Stomach (tissue), 9 donors: Measurements from ENCODE around the gene IBA57. TPM values are rescaled to one million over a fixed set of nuclear protein-coding genes. Genes with fewer than 3 reads are reported as not detected.

Source experiments
- DNase-seq, 2 donors: peaks; one replicate each; pipeline versions ENCODE4 v3.0.0 to v3.0.0-alpha.2; 2013 to 2019
- H3K27ac ChIP-seq, 5 donors: fragments of 200-600 bp in 4 of 5; sonication (generic) in 4 of 5; one replicate each; pipeline ENCODE4 v1.5.1; 2013 to 2019; ENCODE audit warnings: mild to moderate bottlenecking in 1 of 5, moderate library complexity in 1 of 5
- H3K27me3 ChIP-seq, 3 donors: fragments of 200-600 bp; sonication (generic); one replicate each; pipeline ENCODE4 v1.5.1; 2017 to 2019; ENCODE audit warnings: mixed run types in 1 of 3
- H3K36me3 ChIP-seq, 4 donors: fragments of 200-600 bp; sonication (generic); 1 replicate in 3 of 4; 2 replicates in 1 of 4; pipeline ENCODE4 v1.5.1; 2016 to 2019
- H3K4me1 ChIP-seq, 4 donors: fragments of 200-600 bp; sonication (generic); one replicate each; pipeline ENCODE4 v1.5.1; 2016 to 2019
- H3K4me3 ChIP-seq, 4 donors: fragments of 200-600 bp; sonication (generic) in 3 of 4; one replicate each; pipeline ENCODE4 v1.5.1; 2016 to 2019; ENCODE audit warnings: mild to moderate bottlenecking in 1 of 4
- H3K9me3 ChIP-seq, 4 donors: fragments of 200-600 bp; sonication (generic); one replicate each; pipeline ENCODE4 v1.5.1; 2016 to 2019
- EP300 ChIP-seq: sonication (generic); formaldehyde crosslinking; IDR thresholded peaks from one replicate; pipeline ENCODE4 v1.6.1; 2017; ENCODE audit warnings: antibody characterized with exemption
- POLR2A ChIP-seq, 4 donors: fragments of 450-650 bp; IDR thresholded peaks; one replicate each; pipeline ENCODE4 v1.6.1; 2016; ENCODE audit warnings: antibody characterized with exemption in 4 of 4, control low read depth in 2 of 4, mild to moderate bottlenecking in 1 of 4, moderate library complexity in 1 of 4
- POLR2AphosphoS5 ChIP-seq, 3 donors: sonication (generic); formaldehyde crosslinking; IDR thresholded peaks; one replicate each; pipeline ENCODE4 v1.6.1; 2016; ENCODE audit warnings: antibody characterized with exemption in 3 of 3
- whole genome bisulfite sequencing, 5 donors: extraction: QIAGEN DNeasy Blood & Tissue Kit in 3 of 5; methylation state at CpG; one replicate each; pipeline versions ENCODE4 v1.1.5 to v1.1.7; 2013 to 2018; 5-methylcytosine and 5-hydroxymethylcytosine counted together
- intact Hi-C: fragments of 100-400 bp; cut with DNase I; formaldehyde crosslinking; loops from one replicate; pipeline ENCODE4 v1.15.1; 2023; ENCODE audit warnings: low total_unique reads
- polyA plus RNA-seq, 3 donors: library from polyadenylated mRNA; stranded (reverse); fragments of 200-250 nt; gene quantifications; one replicate each; pipeline ENCODE4 v1.2.3, GENCODE V29; 2013
- total RNA-seq, 5 donors: library from RNA; depleted of rRNA; stranded (reverse); fragments of >200 nt; gene quantifications; one replicate each; pipeline versions ENCODE4 v1.1.0 to v1.2.3, GENCODE V29; 2014 to 2016
- TF ChIP-seq, protein P1 (sequence below), 7 experiments: fragments of 450-650 bp in 4 of 7; fragments of 200-600 bp in 3 of 7; sonication (generic) in 3 of 7; IDR thresholded peaks; one replicate each; pipeline ENCODE4 v1.5.1; 2016 to 2019; ENCODE audit warnings: antibody characterized with exemption in 7 of 7, control low read depth in 2 of 7, mild to moderate bottlenecking in 1 of 7
- donor health status: healthy with polysubstance abuse.
- donor health status: Bipolar disorder and iron deficiency.
- donor health status: healthy.

Gene IBA57
- total and polyA plus RNA-seq, 8 donors: 1.2 to 6.1 (median 4.3) TPM

DNA sequence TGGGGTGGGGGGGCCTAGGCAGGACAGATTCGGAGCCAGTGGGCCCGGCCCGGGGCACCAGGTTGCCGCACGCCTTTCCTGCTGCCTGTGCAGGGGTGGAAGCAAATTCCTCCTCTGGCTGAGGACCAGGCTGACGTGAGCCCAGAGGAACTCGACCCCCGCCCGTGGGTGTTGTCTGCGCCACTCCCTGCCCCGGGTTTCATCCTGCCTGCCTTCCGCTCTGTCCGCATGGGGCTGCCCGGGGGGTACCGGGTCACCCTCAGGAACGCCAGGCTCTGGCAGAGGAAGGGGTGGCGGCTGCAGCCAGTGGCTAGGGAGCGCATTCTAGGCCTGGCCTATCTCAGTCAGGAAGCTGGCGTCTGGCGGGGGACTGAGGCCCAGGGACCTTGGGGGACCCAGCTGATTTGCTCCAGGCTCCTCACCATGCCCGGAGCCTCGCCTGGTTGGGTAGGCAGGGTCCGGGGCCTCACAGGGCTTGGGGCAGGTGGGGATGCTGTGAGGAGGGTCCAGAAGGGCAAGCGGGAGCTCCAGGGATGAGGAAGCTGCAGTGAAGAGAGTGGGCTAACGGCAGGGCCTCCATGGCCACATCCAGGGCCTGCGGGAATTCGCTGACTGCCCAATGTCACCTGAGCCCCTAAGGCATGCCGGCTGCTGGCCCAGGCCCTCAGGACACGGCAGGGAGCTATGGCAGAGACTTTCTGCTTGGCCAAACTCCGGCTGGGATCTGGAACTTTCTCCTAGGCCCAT is 2.4 kb upstream of the IBA57 start:
- DNase-seq: peak; percentile 43 to 90
- Histone ChIP-seq H3K36me3 (peaks cover 0 to 5% (median 1%) of the 10 kb centered on the region in 4 donors), H3K27me3 (peaks cover 0 to 16% (median 10%) of the 10 kb centered on the region in 3 donors), H3K4me1 (peaks cover 23 to 53% (median 38%) of the 10 kb centered on the region in 4 donors), H3K4me3 (no peak overlapping the region), H3K9me3 (no peaks in the 10 kb centered on the region), H3K27ac (peak overlapping the region; percentile 13 to 100 (median 72))
- TF ChIP-seq POLR2A (IDR thresholded peaks at IDR 0.05) (no peak), EP300 (no peak), POLR2AphosphoS5 (IDR thresholded peaks at IDR 0.05) (peak in 2 of 3 donors; percentile 5 to 13)
- TF ChIP-seq, protein P1, sequence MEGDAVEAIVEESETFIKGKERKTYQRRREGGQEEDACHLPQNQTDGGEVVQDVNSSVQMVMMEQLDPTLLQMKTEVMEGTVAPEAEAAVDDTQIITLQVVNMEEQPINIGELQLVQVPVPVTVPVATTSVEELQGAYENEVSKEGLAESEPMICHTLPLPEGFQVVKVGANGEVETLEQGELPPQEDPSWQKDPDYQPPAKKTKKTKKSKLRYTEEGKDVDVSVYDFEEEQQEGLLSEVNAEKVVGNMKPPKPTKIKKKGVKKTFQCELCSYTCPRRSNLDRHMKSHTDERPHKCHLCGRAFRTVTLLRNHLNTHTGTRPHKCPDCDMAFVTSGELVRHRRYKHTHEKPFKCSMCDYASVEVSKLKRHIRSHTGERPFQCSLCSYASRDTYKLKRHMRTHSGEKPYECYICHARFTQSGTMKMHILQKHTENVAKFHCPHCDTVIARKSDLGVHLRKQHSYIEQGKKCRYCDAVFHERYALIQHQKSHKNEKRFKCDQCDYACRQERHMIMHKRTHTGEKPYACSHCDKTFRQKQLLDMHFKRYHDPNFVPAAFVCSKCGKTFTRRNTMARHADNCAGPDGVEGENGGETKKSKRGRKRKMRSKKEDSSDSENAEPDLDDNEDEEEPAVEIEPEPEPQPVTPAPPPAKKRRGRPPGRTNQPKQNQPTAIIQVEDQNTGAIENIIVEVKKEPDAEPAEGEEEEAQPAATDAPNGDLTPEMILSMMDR (IDR thresholded peaks at IDR 0.05): no peak
- intact Hi-C loops: no loop called here
- 32 to 47% (median 41%) methylated on average over 12 to 30 of the region's 30 CpGs for WGBS, 5 donors

DNA sequence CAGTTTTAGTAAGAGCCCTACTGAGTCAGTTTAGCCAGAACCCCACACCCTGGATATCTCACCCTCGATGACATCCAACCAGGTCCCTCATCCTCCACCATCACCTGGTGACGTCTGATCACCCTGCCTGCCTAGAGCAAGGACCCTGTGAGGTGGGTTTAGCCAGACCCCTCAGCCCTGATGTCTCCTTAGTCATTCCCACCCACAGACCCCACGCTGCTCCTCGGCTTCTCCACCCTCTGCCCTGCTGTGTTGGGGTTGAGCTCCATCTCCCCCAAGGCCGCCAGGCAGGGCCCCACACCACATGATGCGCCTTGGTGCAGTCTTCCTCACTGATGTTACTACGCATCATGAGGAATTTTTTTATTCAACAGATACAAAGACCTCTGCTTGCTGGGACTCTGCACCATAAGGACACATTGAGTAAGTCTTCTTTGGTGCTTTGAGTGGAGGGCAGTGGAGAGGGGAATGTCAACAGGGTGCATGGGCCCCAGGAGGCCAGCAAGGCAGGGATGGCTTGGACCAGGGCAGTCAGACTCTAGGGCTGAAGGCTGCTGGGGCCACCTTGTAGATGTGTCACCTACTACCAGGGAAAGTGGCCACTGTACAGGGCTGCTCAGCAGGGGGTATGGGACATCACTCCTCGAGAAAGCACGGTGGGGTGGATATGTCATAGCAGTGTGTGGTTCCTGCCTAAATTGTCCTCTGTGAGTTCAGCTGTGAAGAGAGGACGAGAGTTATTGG is 1.7 kb upstream of the IBA57 start:
- no peaks in the 10 kb centered on the region for H3K9me3 ChIP-seq
- no peak for DNase-seq
- TF ChIP-seq, protein P1 (IDR thresholded peaks at IDR 0.05): no peak
- no peak for TF ChIP-seq POLR2AphosphoS5 (IDR thresholded peaks at IDR 0.05)
- no peak for TF ChIP-seq POLR2A (IDR thresholded peaks at IDR 0.05)
- no peak for TF ChIP-seq EP300
- 87 to 97% (median 93%) methylated on average over 10 of the region's 10 CpGs for WGBS, 5 donors
- peaks cover 0 to 16% (median 10%) of the 10 kb centered on the region in 3 donors for H3K27me3 ChIP-seq
- H3K36me3 ChIP-seq: peaks cover 0 to 11% (median 4%) of the 10 kb centered on the region in 4 donors
- peak overlapping the region in 4 of 5 donors; percentile 52 to 100 (median 84) for H3K27ac ChIP-seq
- H3K4me1 ChIP-seq: peaks cover 23 to 55% (median 38%) of the 10 kb centered on the region in 4 donors
- intact Hi-C loops: no loop called here
- H3K4me3 ChIP-seq: no peak overlapping the region

DNA sequence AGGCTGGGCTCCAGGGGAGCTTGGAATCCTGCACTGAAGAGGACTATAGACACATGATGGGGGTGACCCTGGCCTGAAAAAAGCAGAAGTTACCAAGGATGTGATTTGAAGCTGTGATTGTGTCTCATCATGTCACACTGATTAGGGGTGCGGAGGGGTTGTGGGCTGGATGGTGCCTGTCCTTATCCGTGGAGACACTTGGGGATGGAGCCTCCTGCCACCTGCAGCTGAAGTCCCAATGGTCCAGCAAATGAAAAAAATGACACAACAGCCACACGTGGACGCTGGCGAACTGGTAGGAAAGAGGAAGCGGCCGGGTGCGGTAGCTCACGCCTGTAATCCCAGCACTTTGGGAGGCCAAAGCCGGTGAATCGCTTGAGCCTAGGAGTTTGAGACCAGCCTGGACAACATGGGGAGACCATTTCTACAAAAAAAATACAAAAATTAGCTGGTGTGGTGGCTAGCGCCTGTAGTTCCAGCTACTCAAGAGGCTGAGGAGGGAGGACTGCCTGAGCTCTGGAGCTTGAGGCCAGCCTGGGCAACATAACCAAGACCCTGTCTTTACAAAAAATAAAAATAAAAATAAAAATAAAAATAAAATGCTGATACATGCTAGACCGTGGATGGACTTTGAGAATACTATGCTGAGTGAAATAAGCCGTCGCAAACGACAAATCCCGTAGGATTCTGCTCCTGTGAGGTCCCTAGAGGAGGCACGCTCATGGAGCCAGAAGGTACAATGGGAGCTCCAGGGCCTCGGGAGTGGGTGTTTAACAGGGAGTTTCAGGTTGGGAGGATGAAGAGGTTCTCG is 838 bp upstream of the IBA57 start:
- H3K27me3 ChIP-seq: peaks cover 0 to 16% (median 10%) of the 10 kb centered on the region in 3 donors
- intact Hi-C loops: no loop called here
- peak overlapping the region; percentile 81 to 100 (median 99) for H3K27ac ChIP-seq
- H3K4me1 ChIP-seq: peaks cover 23 to 54% (median 38%) of the 10 kb centered on the region in 4 donors
- whole genome bisulfite sequencing, 5 donors: 46 to 54% (median 49%) methylated on average over 20 of the region's 20 CpGs
- DNase-seq: no peak
- TF ChIP-seq EP300 (no peak), POLR2A (IDR thresholded peaks at IDR 0.05) (no peak), POLR2AphosphoS5 (IDR thresholded peaks at IDR 0.05) (no peak)
- TF ChIP-seq, protein P1 (IDR thresholded peaks at IDR 0.05): no peak
- no peaks in the 10 kb centered on the region for H3K9me3 ChIP-seq
- H3K36me3 ChIP-seq: peaks cover 0 to 14% (median 4%) of the 10 kb centered on the region in 4 donors
- peak overlapping the region; percentile 51 to 91 (median 65) for H3K4me3 ChIP-seq
